Neural crest cell (in vitro differentiated cells): ENCODE data around the gene RFC1. TPM values are rescaled to one million over a fixed set of nuclear protein-coding genes. Genes with fewer than 3 reads are reported as not detected.
"Not testable (repeated sequence)": the region's sequence is repeated elsewhere in the genome, so short reads cannot be mapped to it uniquely, and the experiment has no call there.

Source experiments
- DNase-seq: peaks from one replicate; pipeline ENCODE4 v3.0.0; 2021; ENCODE audit warnings: low read depth, mixed read lengths, low spot score
- H3K27ac Mint-ChIP-seq: one replicate; pipeline ENCODE4 v1.8.0; 2021; ENCODE audit warnings: mild to moderate bottlenecking, mixed read lengths; ENCODE audit not compliant: unreplicated experiment
- H3K27me3 Mint-ChIP-seq: 2 replicates; pipeline ENCODE4 v1.8.0; 2021; ENCODE audit warnings: low read depth, mild to moderate bottlenecking, mixed read lengths
- H3K36me3 Mint-ChIP-seq: 2 replicates; pipeline ENCODE4 v1.8.0; 2021; ENCODE audit warnings: low read depth, mild to moderate bottlenecking, mixed read lengths
- H3K4me1 Mint-ChIP-seq: 2 replicates; pipeline ENCODE4 v1.8.0; 2021; ENCODE audit warnings: mixed read lengths
- H3K4me3 Mint-ChIP-seq: one replicate; pipeline ENCODE4 v1.8.0; 2021; ENCODE audit warnings: mild to moderate bottlenecking, mixed read lengths
- H3K9me3 Mint-ChIP-seq: 2 replicates; pipeline ENCODE4 v1.8.0; 2021; ENCODE audit warnings: mixed read lengths
- CTCF ChIP-seq: fragments of 200-600 bp; sonication (generic); conservative IDR thresholded peaks from 2 replicates; pipeline ENCODE4 v1.5.0; 2021; ENCODE audit warnings: antibody characterized with exemption, mild to moderate bottlenecking
- total RNA-seq: library from RNA; stranded (reverse); gene quantifications from 2 replicates; pipeline ENCODE4 v1.2.1, GENCODE V29; 2021

Gene RFC1
- total RNA-seq, 1 donor from 2014 or later: 69.3 TPM

GRCh38 chr4:39285853-39286252 is 80.3 kb downstream of the RFC1 start:
- H3K27me3 Mint-ChIP-seq: no peaks in the 10 kb centered on the region
- no peak for TF ChIP-seq CTCF
- no peak overlapping the region for H3K4me3 Mint-ChIP-seq
- no peaks in the 10 kb centered on the region for H3K9me3 Mint-ChIP-seq
- H3K36me3 Mint-ChIP-seq: peaks cover 32% of the 10 kb centered on the region
- no peak for DNase-seq
- no peaks in the 10 kb centered on the region for H3K4me1 Mint-ChIP-seq
- no peak overlapping the region for H3K27ac Mint-ChIP-seq

- H3K4me3 Mint-ChIP-seq: no peak overlapping the region
- no peak overlapping the region for H3K27ac Mint-ChIP-seq
- H3K4me1 Mint-ChIP-seq: no peaks in the 10 kb centered on the region
- no peak for DNase-seq
- peaks cover 36% of the 10 kb centered on the region for H3K36me3 Mint-ChIP-seq
- no peak for TF ChIP-seq CTCF
- no peaks in the 10 kb centered on the region for H3K9me3 Mint-ChIP-seq
- no peaks in the 10 kb centered on the region for H3K27me3 Mint-ChIP-seq
Observed at GRCh38 chr4:39285111-39285795, 80.9 kb downstream of the RFC1 start.

GRCh38 chr4:39280770-39281169 is 85.4 kb downstream of the RFC1 start:
- no peaks in the 10 kb centered on the region for H3K4me1 Mint-ChIP-seq
- TF ChIP-seq CTCF: no peak
- no peaks in the 10 kb centered on the region for H3K9me3 Mint-ChIP-seq
- H3K27me3 Mint-ChIP-seq: no peaks in the 10 kb centered on the region
- H3K36me3 Mint-ChIP-seq: peaks cover 33% of the 10 kb centered on the region
- no peak overlapping the region for H3K4me3 Mint-ChIP-seq
- H3K27ac Mint-ChIP-seq: no peak overlapping the region
- DNase-seq: no peak

- peaks cover 35% of the 10 kb centered on the region for H3K36me3 Mint-ChIP-seq
- H3K4me1 Mint-ChIP-seq: no peaks in the 10 kb centered on the region
- TF ChIP-seq CTCF: no peak
- no peak overlapping the region for H3K4me3 Mint-ChIP-seq
- no peaks in the 10 kb centered on the region for H3K9me3 Mint-ChIP-seq
- no peak for DNase-seq
- H3K27me3 Mint-ChIP-seq: no peaks in the 10 kb centered on the region
- no peak overlapping the region for H3K27ac Mint-ChIP-seq
Observed at GRCh38 chr4:39279416-39279815, 86.7 kb downstream of the RFC1 start.

GRCh38 chr4:39278476-39278875 is 87.7 kb downstream of the RFC1 start:
- peaks cover 38% of the 10 kb centered on the region for H3K36me3 Mint-ChIP-seq
- H3K9me3 Mint-ChIP-seq: no peaks in the 10 kb centered on the region
- H3K27ac Mint-ChIP-seq: no peak overlapping the region
- H3K4me3 Mint-ChIP-seq: no peak overlapping the region
- no peak for TF ChIP-seq CTCF
- H3K4me1 Mint-ChIP-seq: no peaks in the 10 kb centered on the region
- no peaks in the 10 kb centered on the region for H3K27me3 Mint-ChIP-seq
- DNase-seq: no peak

- not testable (repeated sequence) for H3K4me3 Mint-ChIP-seq, H3K4me1 Mint-ChIP-seq, H3K27ac Mint-ChIP-seq, H3K27me3 Mint-ChIP-seq, DNase-seq, H3K9me3 Mint-ChIP-seq
- peaks cover 39% of the 10 kb centered on the region for H3K36me3 Mint-ChIP-seq
Observed at GRCh38 chr4:39277661-39278060, 88.5 kb downstream of the RFC1 start.
